ENCODE measurements around the gene GPC6.

GPC6 gene

GRCh38 chr13:94371855-94372254 is 1145.2 kb downstream of the GPC6 start:
- TF ChIP-seq CTCF (IDR thresholded peaks at IDR 0.05; ENCODE audit: low read depth, low read length), result no peak
- no peak overlapping the region for H3K4me3 ChIP-seq (ENCODE audit: low read depth, low read length)

GRCh38 chr13:94382517-94382916 is 1155.9 kb downstream of the GPC6 start:
- TF ChIP-seq CTCF (IDR thresholded peaks at IDR 0.05; ENCODE audit: low read depth, low read length), result no peak
- H3K4me3 ChIP-seq (ENCODE audit: low read depth, low read length), result no peak overlapping the region

- H3K4me3 ChIP-seq (ENCODE audit: low read depth, low read length), result no peak overlapping the region
- no peak for TF ChIP-seq CTCF (IDR thresholded peaks at IDR 0.05; ENCODE audit: low read depth, low read length)
These were observed 1156.4 kb downstream of the GPC6 start for GRCh38 chr13:94382960-94383359.

- no peak overlapping the region for H3K4me3 ChIP-seq (ENCODE audit: low read depth, low read length)
- no peak for TF ChIP-seq CTCF (IDR thresholded peaks at IDR 0.05; ENCODE audit: low read depth, low read length)
These were observed 1157.8 kb downstream of the GPC6 start for GRCh38 chr13:94384231-94384905.

- H3K4me3 ChIP-seq (ENCODE audit: low read depth, low read length), result no peak overlapping the region
- TF ChIP-seq CTCF (IDR thresholded peaks at IDR 0.05; ENCODE audit: low read depth, low read length), result no peak
These were observed 1160.4 kb downstream of the GPC6 start for GRCh38 chr13:94387047-94387446.

GRCh38 chr13:94389604-94390351 is 1163.2 kb downstream of the GPC6 start:
- TF ChIP-seq CTCF (IDR thresholded peaks at IDR 0.05; ENCODE audit: low read depth, low read length), result no peak
- no peak overlapping the region for H3K4me3 ChIP-seq (ENCODE audit: low read depth, low read length)

GRCh38 chr13:94390881-94391280 is 1164.3 kb downstream of the GPC6 start:
- H3K4me3 ChIP-seq (ENCODE audit: low read depth, low read length), result no peak overlapping the region
- no peak for TF ChIP-seq CTCF (IDR thresholded peaks at IDR 0.05; ENCODE audit: low read depth, low read length)

Data from WI38 (cell line).